Astrocyte (in vitro differentiated cells and primary cell): ENCODE data around the gene TMOD1.
A peak's percentile ranks its signal among the peaks of the same experiment; 100 is the strongest.

ENCODE experiments used
- EZH2 ChIP-seq: IDR thresholded peaks from 2 replicates; pipeline ENCODE4 v1.6.1; 2012; ENCODE audit warnings: mild to moderate bottlenecking, low read length, inconsistent platforms; ENCODE audit not compliant: insufficient read depth
- TF ChIP-seq, protein P1 (sequence below): IDR thresholded peaks from 2 replicates; pipeline ENCODE4 v1.5.1; 2011; ENCODE audit warnings: low read depth, mild to moderate bottlenecking, inconsistent platforms, low read length, moderate library complexity; ENCODE audit not compliant: insufficient read depth

DNA sequence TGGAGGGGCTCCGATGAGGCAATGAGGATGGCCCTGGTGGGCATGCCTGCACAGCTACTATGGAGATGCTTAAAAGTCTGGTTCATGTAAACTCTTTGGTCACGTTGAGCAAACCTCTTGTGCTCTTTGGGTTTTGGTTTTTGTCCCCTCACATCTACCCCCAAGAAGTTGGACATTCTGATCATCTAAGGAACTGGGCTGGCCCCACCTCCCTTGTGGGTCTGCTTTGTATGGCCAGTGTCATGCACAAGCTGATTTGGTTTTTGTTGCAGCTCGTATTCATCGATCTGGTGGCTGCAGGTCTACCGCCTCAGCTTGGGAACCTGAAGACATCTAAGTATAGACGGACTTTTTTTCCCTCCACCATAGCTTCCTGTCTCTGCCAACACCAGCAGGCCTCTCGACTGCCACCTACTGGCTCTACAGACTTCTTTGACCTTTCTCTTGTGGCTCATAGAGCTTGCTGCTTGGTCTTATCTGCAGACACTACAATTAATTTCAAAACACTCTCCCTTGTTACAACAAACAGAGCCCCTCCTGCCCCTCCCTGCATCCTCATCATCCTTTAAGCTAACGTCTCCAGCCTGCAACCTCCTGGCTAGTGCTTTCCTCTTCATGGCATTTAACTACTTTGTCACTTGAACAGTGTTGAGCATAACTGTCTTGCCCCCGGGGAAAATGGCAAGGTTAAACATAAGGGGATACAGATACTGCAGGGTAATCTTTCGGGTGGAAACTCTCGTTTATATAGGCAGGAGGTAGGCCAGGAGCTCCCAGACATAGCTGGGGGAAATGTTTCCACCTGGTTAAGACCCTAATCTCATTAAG lies 97.2 kb downstream of the TMOD1 start:
- TF ChIP-seq, protein P1, sequence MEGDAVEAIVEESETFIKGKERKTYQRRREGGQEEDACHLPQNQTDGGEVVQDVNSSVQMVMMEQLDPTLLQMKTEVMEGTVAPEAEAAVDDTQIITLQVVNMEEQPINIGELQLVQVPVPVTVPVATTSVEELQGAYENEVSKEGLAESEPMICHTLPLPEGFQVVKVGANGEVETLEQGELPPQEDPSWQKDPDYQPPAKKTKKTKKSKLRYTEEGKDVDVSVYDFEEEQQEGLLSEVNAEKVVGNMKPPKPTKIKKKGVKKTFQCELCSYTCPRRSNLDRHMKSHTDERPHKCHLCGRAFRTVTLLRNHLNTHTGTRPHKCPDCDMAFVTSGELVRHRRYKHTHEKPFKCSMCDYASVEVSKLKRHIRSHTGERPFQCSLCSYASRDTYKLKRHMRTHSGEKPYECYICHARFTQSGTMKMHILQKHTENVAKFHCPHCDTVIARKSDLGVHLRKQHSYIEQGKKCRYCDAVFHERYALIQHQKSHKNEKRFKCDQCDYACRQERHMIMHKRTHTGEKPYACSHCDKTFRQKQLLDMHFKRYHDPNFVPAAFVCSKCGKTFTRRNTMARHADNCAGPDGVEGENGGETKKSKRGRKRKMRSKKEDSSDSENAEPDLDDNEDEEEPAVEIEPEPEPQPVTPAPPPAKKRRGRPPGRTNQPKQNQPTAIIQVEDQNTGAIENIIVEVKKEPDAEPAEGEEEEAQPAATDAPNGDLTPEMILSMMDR: peak; percentile 92
- no peak for TF ChIP-seq EZH2
